ENCODE results near the gene TMEM212. TPM values are rescaled to one million over a fixed set of nuclear protein-coding genes. Genes with fewer than 3 reads are reported as not detected.
A peak's percentile ranks its signal among the peaks of the same experiment; 100 is the strongest.
"Not testable (repeated sequence)": the region's sequence is repeated elsewhere in the genome, so short reads cannot be mapped to it uniquely, and the experiment has no call there.

The TMEM212 gene
- total RNA-seq, 1 donor from 2014 or later: not detected

DNA sequence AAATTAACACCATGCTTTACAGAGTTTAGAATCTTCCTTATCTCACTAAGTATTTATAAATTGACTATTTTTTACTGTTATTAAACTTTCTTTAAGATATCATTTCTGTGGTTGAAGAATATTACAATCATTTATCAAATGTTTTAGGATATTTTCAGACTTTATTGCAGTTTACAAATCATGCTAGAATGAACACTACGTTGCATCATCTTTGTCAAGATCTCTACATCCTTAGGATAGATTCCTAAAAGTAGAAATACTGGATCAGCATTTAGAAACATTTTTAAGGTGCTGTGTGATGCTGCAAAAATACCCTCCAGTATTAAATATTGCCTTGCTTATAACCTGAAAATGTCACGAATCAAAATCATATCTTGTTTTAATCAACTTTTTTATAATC lies 30.3 kb upstream of the TMEM212 start:
- no peak for DNase-seq (ENCODE audit: low read depth in 2 of 2)

DNA sequence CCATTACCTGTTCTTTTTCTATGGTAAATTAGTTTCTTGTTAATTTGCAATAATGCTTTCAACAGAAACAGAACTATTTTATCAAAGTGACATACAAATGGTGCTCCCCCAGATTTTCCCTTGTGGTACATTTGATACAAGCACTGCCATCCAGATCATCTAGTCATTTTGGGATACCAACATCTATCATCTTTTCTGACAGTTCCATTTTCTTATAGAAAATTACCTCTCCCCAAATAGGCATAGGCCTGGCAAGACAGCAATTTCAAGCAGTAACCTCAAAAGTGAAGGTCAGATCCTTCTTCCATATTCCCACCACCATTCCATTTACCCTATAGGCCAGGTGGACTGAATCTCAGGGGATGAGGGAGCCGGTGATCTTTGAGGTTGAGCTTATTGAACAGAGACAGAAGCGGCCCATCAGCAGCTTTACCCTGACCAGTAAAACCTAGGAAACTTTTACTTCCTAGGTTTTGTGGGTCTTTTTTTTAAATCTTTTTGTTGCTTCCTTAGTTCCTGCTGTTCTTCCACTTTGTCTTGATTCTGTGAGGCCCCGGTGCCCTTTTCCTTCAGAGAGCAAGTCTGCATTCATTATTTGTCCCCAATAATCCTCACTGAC lies 29.8 kb upstream of the TMEM212 start:
- DNase-seq (ENCODE audit: low read depth in 2 of 2): no peak

DNA sequence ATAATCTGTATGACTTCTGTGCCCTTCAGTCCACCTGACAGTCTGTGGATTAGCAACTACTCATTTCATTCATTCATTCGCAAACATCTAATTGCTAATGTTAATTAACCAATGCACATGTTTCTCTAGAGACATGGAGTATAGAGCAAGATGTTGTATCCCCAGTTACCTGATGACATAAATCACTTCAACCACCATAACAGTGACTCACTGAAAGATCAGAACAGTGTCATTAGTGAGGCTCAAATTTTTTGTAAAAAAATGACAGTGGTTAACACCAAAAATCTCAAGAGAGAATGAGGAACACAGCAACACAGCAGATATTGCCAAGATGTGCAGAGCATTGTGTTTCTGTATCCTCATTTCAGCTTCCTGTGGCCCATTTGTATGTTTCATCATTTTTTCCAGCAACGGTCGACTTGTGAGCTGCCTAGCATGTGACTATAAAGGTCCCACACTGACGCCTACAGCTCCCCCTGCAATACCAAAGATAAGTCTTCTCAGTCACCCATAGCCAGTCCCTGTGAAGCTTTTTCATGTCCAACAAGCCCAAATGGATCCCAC lies 29.2 kb upstream of the TMEM212 start:
- DNase-seq (ENCODE audit: low read depth in 2 of 2): peak; percentile 63 to 83

DNA sequence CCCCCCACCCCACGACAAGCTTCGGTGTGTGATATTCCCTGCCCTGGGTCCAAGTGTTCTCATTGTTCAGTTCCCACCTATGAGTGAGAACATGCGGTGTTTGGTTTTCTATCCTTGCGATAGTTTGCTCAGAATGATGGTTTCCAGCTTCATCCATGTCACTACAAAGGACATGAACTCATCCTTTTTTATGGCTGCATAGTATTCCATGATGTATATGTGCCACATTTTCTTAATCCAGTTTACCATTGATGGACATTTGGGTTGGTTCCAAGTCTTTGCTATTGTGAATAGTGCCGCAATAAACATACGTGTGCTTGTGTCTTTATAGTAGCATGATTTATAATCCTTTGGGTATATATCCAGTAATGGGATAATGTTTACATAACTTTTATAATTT lies 28.5 kb upstream of the TMEM212 start:
- not testable (repeated sequence) for DNase-seq (ENCODE audit: low read depth in 2 of 2)

DNA sequence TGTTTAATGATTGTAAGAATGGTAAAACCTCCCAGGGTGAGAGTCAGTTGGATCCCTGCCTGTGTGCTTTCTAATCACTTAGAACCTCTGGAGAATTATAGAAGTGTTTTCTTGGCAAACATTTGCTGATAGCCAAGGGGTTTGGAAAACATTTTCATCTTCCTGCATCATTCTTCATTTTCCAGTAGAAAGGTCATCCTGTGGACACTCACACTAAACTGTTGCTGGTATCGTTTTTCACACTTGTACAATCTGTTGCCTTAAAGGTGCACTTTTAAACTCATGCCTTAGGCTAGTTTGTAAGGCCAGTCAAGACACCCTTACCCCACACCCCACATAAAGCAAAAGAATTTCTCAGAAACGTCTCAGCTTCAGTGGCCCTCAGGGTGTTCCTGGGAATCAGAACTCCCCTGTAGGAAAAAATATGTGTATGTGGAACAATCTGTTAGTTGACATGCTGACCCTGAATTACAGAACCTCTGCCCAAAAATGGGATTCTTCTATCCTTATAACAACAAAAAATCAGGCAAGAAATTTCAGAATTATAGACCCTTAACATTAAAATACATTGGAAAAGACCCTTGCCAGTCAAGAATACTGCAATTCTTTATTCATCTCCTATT lies 27.1 kb upstream of the TMEM212 start:
- peak in 1 of 2 donors; percentile 58 for DNase-seq (ENCODE audit: low read depth in 2 of 2)

DNA sequence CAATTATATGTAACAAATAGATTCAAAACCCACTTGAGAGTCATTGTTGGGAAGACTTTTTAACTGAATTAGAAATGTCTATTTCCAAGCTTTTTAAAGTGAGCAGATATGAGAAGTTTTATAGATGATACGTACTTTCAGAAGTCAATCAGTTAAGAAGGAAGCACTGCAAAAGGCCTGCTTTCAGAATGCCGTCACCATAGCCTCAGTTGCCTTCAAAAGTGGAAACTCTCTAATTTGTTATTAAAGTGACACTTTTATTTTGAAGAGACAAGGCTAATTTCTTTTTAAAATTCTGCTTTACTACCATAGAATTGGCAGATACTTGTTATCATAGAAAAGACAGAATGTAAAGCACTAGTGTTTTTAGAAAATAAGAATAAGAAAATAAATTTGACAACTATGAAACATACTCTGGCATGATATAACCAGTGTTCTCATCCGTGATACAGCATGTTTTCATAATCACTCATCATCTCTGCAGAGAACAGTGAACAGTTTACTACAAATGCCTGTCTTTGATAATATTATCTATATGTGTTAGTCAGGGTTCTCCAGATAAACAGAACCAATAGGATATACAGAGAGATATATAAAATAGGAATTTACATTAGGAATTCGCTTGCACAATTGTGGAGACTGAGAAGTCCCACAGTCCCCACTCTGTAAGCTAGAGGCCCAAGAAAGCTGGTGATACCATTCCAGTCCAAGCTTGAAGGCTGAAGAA lies 25.9 kb upstream of the TMEM212 start:
- DNase-seq (ENCODE audit: low read depth in 2 of 2): no peak

DNA sequence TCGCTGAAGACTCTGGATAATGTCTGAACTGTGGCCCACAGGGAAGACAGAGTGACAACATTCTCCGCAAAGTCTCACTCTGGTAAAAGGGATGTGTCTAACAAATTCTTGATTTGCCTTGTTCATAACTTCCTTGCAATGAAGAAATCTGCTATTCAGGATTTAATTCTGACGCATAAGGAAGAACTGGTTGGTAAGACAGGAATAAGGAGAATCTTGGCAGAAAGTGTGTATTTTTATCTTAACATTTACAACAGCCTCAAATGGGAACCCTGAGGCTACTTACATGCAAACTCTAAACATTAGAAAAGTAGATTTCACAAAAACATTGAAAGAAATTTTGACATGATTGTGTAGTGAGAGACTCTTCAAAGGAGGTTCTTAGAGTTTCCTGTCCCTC lies 22.1 kb upstream of the TMEM212 start:
- no peak for DNase-seq (ENCODE audit: low read depth in 2 of 2)

DNA sequence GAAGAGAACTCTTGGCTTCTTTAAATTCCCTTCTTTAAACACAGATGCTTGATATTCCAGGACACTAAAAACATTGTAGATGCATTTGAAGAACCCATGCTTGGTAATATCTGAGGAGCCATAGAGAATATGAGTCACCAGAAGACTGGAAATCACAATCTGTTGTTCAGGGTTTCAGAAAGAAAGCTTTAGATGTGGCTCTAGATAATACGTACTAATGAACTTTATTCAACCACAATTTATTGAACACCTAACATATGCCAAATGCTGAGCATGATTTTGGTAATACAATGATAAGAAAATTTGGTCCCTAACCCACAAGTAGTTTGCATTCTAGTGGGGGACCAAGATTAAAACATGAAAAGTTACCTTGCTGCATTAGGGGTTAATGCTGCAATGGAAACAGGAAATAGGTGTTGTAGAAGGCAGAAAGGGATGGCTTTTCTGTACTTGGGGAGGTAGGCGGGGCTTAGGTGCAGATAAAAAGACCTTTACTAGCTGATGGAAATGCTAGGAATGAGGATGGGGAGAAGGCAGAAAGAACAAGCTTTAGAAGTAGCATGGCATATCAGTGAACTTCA lies 21.3 kb upstream of the TMEM212 start:
- no peak for DNase-seq (ENCODE audit: low read depth in 2 of 2)

DNA sequence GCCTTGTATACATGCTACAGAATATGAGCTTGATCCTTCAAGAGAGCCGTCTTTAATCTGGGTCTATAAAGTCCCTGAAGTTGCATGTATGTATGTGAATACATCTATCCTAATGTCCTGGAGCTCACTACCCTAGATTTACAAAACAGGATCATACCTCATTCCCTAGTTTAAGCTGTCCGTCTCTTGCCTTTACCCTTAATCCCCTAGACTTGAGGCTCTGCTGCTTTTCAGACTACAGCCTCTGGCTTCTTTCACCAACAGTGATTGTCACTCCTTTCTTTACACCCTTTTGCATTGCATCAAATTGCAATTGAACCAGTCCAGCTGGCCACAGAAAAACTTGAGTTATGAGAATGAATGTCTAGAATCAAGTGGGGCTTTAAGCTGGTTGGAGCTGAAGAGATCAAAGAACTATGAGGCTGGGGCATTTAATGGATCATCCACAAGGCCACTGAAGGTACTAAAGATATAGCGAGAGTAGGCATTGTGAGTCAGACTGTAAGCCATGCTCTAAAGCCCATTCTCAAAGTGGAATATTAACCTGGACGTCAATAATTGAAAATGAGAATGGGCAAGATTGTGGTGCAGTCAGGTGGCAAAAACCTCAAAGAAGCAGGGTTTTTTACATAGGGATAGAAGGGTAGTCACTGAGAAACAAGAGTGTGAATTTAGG lies 20.6 kb upstream of the TMEM212 start:
- no peak for DNase-seq (ENCODE audit: low read depth in 2 of 2)

DNA sequence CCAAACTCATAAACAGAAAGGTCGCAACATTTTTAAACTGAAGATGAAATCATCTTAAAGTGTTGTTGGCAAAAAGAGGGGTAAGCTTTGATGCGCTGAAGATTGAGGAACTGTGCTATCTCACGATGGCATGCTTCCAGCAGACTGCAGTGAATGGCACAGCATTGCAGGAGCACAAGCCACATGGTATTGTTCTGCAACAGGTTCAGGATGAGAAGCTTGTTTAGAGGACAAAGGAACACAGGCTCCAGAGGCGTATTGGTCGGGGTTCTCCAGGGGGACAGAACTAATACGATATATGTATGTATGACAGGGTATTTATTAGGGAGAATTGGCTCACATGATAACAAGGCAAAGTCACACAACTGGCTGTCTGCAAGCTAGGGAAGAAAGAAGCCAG lies 19.0 kb upstream of the TMEM212 start:
- DNase-seq (ENCODE audit: low read depth in 2 of 2): no peak

DNA sequence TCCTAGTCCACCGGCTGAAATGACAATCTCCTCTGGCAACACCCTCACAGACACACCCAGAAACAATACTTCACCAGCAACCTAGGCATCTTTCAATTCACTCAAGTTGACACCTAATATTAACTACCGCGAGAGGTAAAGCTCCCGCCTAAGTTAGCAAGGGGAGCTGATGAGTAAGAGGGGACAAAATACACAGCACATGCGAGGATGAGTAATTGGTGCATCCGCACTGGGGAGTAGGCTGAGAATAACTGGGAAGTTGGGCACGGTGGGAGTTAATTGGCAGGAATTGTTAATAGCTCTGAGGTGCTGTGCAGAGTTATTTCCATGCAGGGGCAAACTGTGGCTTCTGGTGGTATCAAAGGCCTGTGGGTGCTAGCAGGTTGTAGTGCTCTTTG lies 18.3 kb upstream of the TMEM212 start:
- peak; percentile 42 to 88 for DNase-seq (ENCODE audit: low read depth in 2 of 2)

DNA sequence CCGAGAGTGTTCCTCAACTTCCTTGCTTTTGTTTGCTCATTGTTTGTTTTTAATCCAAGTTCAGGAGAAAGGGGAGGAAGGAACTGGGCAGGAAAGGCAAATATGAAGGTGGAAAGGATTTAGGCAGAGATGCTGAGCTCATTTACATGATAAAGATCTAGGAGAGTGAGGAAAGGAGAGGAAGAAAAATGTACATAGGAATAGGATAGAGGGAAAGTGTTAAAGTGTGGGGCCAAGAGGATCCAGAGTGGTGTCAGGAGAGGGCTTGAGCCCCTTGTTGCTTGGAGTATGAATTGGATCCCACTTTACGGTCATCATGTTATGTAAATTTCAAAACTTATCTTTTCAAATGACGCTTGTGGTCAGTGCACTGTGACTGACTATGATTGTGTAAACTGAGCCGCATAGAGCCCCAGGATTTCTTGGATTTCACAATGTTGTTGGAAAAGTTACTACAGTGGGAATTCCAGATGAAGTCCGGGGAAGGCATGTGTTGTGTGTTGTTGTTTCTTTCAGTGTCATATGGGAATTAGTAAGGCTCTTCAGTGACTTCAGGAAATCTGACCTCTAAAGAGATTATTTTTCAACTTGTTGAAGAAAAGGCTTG lies 17.8 kb upstream of the TMEM212 start:
- DNase-seq (ENCODE audit: low read depth in 2 of 2): peak in 1 of 2 donors; percentile 63

DNA sequence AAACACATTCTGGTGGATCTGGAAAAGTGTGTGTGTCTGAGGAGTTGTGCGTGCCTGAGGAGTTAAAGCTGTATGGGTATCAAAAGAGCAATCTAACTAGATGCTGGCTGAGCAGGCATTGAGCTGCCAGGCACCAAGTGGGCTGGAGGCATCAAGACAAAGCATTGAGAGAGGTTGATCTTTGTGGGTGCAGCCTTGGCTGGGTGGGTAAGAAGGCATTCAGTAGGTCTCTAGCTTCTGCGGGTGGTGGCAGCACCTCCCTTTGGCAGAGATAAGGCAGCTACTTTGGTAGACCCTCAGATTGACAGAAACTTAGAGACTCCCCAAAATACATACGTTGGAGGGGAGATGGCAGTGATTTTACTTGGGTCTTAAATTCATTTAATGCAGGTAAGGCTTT lies 15.8 kb upstream of the TMEM212 start:
- DNase-seq (ENCODE audit: low read depth in 2 of 2): no peak

DNA sequence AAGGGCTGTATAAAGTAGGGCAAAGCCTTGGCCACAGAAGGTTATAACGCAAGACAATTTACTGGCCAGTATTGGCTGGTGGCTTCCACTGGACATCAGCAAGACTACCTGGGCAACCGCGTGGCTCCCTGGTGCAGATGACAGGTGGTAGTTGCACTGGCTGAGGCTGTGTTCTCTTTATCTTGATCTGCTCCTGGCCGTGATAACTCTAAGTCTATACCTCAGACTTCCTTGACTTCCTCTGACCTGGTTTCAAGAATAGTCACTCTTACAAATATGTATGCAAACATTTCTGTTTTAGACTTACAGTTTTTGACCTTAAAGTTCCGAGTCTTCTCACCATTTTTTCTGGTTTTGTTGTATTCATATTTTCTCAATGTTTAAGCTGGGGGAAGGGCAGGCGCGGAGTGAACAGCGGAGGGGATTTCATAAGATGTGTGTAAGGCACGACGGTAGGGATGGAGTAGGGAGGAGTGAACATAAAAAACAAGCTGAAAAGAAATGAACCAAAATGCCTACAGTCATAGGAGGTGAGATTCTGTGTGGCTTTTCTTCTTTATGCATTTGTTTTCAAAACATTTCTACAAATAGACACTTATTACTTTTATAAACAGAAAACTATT lies 15.2 kb upstream of the TMEM212 start:
- no peak for DNase-seq (ENCODE audit: low read depth in 2 of 2)

DNA sequence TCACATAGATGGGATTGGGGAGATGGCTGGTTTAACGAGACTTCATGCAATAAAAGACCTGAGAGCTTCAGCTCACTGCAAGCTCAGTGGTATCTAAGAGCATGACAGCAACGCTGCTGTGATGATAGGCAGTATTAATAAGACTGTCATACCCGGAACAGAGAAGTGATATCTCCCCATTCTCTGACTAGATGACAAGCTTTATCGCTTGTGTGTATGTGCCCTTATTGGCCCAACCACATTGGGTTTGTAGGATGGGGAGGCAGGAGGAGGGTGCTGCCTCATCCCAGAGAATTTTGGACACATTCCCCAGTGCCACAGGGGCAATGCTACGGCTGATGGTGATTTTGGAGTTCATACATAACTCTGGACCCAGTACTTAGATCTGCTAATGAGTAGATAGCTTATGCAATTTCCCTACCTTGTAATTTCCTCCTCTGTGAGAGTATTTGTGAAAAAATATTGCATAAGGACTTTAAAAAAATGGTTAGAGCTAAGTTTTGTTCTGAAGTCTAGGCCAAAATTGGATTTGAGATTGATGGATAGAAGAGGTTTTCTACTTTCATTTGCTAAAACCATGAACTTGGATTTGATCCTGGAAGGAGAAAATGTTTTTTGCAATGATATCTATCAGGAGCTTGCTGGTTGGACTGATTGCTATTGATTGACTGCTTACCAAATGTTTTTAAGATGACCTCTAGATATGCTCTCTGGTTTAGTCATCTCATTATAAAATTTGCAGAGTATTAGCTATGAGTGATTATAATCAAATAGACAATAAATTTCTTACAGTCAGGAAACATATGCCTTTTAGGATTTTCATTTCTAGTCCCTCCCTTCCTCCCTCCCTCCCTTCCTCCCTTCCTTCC lies 14.0 kb upstream of the TMEM212 start:
- DNase-seq (ENCODE audit: low read depth in 2 of 2): no peak

DNA sequence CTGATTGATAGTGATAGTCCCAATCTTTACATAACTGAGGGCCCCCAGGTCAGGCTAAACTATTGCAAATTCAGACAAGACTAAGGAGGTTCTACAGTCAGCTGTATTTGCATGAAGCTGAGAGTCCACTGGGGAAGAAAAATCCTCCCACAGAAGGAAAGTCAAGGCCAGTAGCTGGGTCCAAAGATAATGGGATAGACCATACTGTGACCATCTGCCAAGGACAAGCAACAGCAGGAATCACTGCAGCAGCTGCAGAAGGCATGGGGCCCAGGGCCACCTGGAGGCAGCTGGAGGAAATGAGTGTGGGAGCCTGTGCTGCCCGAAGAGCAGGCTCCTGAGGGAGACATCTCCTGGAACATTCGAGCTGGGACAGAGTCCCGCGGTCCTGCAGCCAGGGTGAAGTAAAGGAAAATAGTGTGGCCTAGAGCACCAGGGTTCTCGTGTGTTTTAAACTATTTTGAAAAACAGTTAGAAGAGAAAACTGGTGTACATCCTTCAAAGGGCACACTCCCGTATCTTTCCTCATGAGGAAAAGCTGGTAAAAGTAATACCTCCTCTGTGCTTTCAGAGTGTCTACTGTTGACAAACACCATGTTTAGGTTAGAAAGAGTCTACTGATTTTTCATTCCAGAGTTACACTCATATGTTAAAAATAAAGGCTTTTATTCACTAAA lies 13.2 kb upstream of the TMEM212 start:
- peak; percentile 78 to 95 for DNase-seq (ENCODE audit: low read depth in 2 of 2)

DNA sequence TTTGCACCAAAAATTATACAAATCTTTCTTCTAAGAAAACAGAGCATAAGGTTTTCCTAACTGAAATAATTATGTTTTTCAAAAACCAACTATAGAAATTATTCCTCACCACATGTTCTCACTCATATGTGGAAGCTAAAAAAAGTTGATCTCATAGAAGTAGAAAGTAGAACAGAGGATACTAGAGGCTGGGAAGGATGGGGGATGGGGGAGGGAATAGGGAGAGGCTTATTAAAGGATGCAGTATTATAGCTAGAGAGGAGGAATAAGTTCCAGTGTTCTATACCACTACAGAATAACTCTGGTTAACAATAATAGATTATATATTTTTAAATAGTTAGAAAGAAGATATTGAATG lies 12.7 kb upstream of the TMEM212 start:
- no peak for DNase-seq (ENCODE audit: low read depth in 2 of 2)

DNA sequence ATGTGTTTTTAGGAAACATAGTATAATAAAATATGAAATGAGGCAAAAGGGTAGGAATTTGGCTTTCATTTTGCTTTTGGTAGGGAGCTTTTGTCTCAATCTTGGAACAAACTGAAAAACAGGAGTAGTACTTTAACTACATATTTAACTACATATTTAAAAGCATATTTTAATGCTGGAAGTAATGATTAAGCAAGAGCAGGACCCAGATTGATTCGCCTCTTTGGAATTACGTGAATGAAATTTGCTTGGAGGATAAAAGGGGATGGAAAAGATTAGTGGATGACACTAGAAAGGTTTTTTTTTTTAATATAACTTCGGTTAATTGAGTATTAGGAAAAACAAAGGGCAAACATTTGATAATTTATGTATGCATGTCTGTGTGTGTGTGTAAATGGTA lies 11.2 kb upstream of the TMEM212 start:
- no peak for DNase-seq (ENCODE audit: low read depth in 2 of 2)

DNA sequence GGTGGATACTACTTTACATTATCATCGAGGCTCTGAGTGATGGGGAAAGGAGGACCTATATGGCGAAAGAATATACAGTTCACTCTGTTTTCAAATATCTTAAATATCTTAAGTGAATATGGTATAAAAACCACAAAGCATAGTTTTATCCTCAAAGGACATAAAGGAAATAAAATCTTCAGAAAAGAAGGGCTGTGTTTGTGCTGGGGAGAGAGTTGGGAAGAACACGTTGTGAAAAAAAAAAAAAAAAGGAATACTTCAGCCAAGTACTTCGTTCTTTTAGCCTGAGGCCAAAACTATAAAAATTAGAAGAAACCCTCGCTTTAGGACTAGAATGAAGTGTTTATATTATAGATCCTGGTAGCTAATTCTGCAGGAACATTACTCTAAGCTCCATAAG lies 10.2 kb upstream of the TMEM212 start:
- DNase-seq (ENCODE audit: low read depth in 2 of 2): no peak

Data from dermis microvascular lymphatic vessel endothelial cell (primary cell).